ENCODE data around the gene DRD2. TPM values are rescaled to one million over a fixed set of nuclear protein-coding genes. Genes with fewer than 3 reads are reported as not detected.
A peak's percentile ranks its signal among the peaks of the same experiment; 100 is the strongest.

DRD2 gene
- total RNA-seq, 1 donor from 2014 or later, result 2.9 TPM

DNA sequence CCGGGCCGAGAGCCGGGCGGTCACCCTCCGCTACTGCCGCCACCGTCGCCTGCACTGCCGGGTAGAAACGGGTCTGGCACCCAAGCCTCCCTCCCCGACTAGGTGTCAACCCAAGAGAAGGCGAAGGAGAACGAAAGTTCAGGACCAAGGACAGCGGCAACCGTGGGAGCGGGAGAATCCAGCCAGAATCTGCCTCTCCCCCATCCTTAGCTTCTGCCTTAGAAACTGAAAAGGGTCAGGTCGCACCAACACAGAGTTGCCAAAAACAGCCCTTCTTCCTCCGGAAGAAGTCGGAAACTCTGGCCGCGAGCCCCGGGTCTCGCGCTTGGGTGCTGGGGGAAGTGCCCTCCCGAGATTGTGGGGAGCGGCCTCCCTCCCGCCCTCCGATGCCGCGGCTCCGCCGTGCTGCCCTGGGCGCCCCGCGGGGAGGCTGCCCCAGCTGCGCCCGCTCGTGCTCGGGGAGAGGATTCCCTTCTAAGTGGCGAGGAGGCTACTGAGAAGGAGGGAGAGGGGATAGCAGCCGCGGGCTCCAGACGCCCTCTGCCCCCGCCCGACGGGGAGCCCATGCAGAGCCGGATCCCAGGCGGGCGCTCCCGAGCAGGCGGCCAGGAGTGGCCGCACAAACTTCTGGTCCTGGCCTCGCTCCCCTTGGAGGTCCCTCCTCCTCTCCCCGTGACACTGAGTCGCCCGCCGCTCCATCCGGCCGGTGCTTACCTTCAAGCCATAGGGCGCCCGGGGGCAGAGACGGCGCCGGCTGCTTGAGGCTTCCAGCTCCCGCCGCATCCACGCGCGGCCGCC lies 637 bp downstream of the DRD2 start:
- DNase-seq (ENCODE audit: low read depth, low spot score), result peak; percentile 97
- Mint-ChIP-seq H3K4me3 (peak overlapping the region; percentile 86), H3K27me3 (ENCODE audit: low read depth) (peaks cover 92% of the 10 kb centered on the region), H3K27ac (ENCODE audit: unreplicated experiment) (no peak overlapping the region), H3K4me1 (peaks cover 17% of the 10 kb centered on the region), H3K9me3 (no peaks in the 10 kb centered on the region), H3K36me3 (ENCODE audit: low read depth) (no peaks in the 10 kb centered on the region)
- TF ChIP-seq, protein P1, sequence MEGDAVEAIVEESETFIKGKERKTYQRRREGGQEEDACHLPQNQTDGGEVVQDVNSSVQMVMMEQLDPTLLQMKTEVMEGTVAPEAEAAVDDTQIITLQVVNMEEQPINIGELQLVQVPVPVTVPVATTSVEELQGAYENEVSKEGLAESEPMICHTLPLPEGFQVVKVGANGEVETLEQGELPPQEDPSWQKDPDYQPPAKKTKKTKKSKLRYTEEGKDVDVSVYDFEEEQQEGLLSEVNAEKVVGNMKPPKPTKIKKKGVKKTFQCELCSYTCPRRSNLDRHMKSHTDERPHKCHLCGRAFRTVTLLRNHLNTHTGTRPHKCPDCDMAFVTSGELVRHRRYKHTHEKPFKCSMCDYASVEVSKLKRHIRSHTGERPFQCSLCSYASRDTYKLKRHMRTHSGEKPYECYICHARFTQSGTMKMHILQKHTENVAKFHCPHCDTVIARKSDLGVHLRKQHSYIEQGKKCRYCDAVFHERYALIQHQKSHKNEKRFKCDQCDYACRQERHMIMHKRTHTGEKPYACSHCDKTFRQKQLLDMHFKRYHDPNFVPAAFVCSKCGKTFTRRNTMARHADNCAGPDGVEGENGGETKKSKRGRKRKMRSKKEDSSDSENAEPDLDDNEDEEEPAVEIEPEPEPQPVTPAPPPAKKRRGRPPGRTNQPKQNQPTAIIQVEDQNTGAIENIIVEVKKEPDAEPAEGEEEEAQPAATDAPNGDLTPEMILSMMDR (conservative IDR thresholded peaks at IDR 0.05), result no peak

DNA sequence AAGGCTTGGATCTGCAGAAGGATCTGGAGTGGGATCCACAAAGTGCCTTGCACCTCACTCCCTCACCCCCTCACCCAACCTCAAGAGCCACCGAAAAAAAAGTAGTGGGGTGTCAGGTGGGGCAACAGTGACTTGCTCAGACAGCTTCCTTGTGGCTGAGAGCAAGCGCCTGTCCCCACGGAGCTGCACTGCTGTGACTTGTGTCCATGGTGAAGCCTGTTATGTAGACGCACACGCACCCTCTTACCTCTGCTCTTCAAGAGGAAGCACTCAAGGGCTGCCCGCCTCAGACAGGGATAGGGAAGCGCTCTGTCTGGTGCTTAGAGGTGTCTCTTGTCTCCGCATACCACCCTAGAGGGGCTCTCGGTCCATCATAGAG lies 1.2 kb downstream of the DRD2 start:
- TF ChIP-seq, protein P1 (conservative IDR thresholded peaks at IDR 0.05), result no peak
- Mint-ChIP-seq H3K4me3 (peak overlapping the region; percentile 86), H3K9me3 (no peaks in the 10 kb centered on the region), H3K36me3 (ENCODE audit: low read depth) (no peaks in the 10 kb centered on the region), H3K4me1 (peaks cover 17% of the 10 kb centered on the region), H3K27ac (ENCODE audit: unreplicated experiment) (no peak overlapping the region), H3K27me3 (ENCODE audit: low read depth) (peaks cover 91% of the 10 kb centered on the region)
- no peak for DNase-seq (ENCODE audit: low read depth, low spot score)

DNA sequence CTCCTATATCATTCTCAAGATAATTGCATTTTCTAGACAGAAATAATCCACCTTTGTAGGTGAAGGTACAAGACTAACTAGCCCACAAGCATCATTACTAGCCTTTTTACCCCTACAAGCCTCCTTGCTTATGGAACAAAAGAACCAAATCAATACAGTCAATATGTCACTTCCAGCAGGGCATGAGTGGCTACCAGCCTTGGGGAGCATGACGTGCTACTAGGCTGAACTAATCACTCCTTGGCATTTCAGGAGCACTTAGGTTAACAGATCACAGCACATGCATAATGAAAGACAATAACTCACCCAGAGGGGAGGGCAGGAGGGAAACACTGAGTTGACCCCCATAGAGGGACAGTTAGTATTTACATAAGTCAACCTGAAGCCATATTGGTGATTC lies 2.7 kb downstream of the DRD2 start:
- peak overlapping the region; percentile 73 for H3K4me3 Mint-ChIP-seq

DNA sequence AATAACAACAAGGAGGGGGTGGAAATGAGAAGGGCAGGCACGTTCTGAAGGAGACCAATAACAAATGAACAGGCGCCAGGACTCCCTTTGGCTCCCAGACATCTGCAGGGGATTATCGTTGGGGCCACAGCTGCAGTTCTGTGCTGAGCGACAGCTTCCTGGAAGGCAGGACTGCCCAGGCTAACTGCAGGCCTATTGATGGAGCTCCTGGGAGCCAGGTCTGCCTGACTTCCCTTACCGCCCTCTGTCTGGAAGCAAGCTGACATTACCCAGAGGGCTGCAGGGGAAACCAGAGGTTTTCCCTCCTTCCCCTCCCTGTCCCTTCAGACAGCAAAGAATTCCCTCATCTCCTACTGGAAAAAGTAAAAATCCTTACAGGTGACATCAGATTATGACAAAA lies 5.0 kb downstream of the DRD2 start:
- no peak overlapping the region for H3K27ac Mint-ChIP-seq (ENCODE audit: unreplicated experiment)
- DNase-seq (ENCODE audit: low read depth, low spot score), result no peak
- no peak overlapping the region for H3K4me3 Mint-ChIP-seq
- TF ChIP-seq, protein P1 (conservative IDR thresholded peaks at IDR 0.05), result no peak
- peaks cover 85% of the 10 kb centered on the region for H3K27me3 Mint-ChIP-seq (ENCODE audit: low read depth)
- H3K9me3 Mint-ChIP-seq, result no peaks in the 10 kb centered on the region
- no peaks in the 10 kb centered on the region for H3K36me3 Mint-ChIP-seq (ENCODE audit: low read depth)
- H3K4me1 Mint-ChIP-seq, result peaks cover 5% of the 10 kb centered on the region

More for the DNA sequence above, 2.7 kb downstream of the DRD2 start:
- Mint-ChIP-seq H3K27ac (ENCODE audit: unreplicated experiment) (no peak overlapping the region), H3K9me3 (no peaks in the 10 kb centered on the region), H3K4me1 (peaks cover 17% of the 10 kb centered on the region), H3K27me3 (ENCODE audit: low read depth) (peaks cover 87% of the 10 kb centered on the region), H3K36me3 (ENCODE audit: low read depth) (no peaks in the 10 kb centered on the region)
- TF ChIP-seq, protein P1 (conservative IDR thresholded peaks at IDR 0.05), result no peak
- no peak for DNase-seq (ENCODE audit: low read depth, low spot score)

DNA sequence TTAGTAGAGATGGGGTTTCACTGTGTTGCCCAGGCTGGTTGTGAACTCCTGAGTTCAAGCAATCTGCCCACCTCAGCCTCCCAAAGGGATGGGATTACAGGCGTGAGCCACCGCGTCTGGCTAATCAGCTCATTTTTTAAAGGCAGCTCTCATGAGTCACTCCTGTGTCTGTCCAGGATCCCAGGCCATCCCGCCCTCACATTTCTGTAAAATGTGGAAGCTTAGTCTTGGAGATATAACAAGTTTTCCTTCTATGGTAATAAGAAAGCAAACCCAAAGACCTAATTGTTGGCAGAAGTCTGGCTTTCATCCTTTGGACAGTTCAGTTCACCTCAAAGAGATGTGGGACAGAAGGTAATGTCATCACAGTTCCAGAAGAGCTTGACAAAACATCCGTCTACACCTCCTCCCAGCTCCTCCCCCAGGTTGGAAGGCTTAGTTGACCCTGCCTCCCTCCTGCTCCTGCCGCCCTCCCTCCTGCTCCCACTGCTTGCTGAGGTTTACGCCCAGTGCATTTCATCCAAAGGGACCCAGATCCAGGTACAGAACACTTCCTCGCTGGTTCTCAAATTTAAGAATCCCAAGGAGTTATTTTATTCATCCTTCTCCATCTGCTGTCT lies 6.4 kb downstream of the DRD2 start:
- no peak overlapping the region for H3K4me3 Mint-ChIP-seq
- no peaks in the 10 kb centered on the region for H3K4me1 Mint-ChIP-seq
- H3K27ac Mint-ChIP-seq (ENCODE audit: unreplicated experiment), result no peak overlapping the region
- peaks cover 88% of the 10 kb centered on the region for H3K27me3 Mint-ChIP-seq (ENCODE audit: low read depth)
- TF ChIP-seq, protein P1 (conservative IDR thresholded peaks at IDR 0.05), result no peak
- no peaks in the 10 kb centered on the region for H3K9me3 Mint-ChIP-seq
- no peak for DNase-seq (ENCODE audit: low read depth, low spot score)
- no peaks in the 10 kb centered on the region for H3K36me3 Mint-ChIP-seq (ENCODE audit: low read depth)

Measured in neural crest cell (in vitro differentiated cells).